Keratinocyte (primary cell): ENCODE data around the gene ZNF19. TPM values are rescaled to one million over a fixed set of nuclear protein-coding genes. Genes with fewer than 3 reads are reported as not detected.

Source experiments
- DNase-seq: peaks from one replicate; pipeline ENCODE4 v3.0.0-alpha.2; 2011; ENCODE audit warnings: low read depth, missing footprints, low spot score
- FAIRE-seq: peaks from 2 replicates; lab custom pipeline; 2011; peaks lifted over from hg19 to GRCh38; lab: Jason Lieb, UNC
- H2AFZ ChIP-seq: 2 replicates; pipeline ENCODE4 v1.6.0; 2012; ENCODE audit warnings: low read length, control low read depth, inconsistent platforms; ENCODE audit not compliant: control insufficient read depth
- H3K27ac ChIP-seq: 2 replicates; pipeline ENCODE4 v1.5.1; 2011; ENCODE audit warnings: low read length; ENCODE audit not compliant: control insufficient read depth, insufficient read depth
- H3K27me3 ChIP-seq: 3 replicates; pipeline ENCODE4 v1.6.0; 2011; ENCODE audit warnings: low read length; ENCODE audit not compliant: control insufficient read depth, insufficient read depth; ENCODE audit errors: extremely low read depth
- H3K36me3 ChIP-seq, 2 experiments: 2 replicates in 1 of 2; 3 replicates in 1 of 2; pipeline ENCODE4 v1.5.1; 2011; ENCODE audit warnings: low read length in 2 of 2, mild to moderate bottlenecking in 1 of 2; ENCODE audit not compliant: control insufficient read depth in 2 of 2, insufficient read depth in 2 of 2; ENCODE audit errors: extremely low read depth in 1 of 2
- H3K4me1 ChIP-seq: 3 replicates; pipeline ENCODE4 v1.5.1; 2011; ENCODE audit warnings: low read length; ENCODE audit not compliant: control insufficient read depth, insufficient read depth; ENCODE audit errors: extremely low read depth
- H3K4me2 ChIP-seq: 3 replicates; pipeline ENCODE4 v1.6.0; 2011; ENCODE audit warnings: low read depth, low read length; ENCODE audit not compliant: control insufficient read depth, insufficient read depth; ENCODE audit errors: extremely low read depth
- H3K4me3 ChIP-seq, 3 experiments: fragments of 200-600 bp in 1 of 3; sonication (generic) in 1 of 3; 2 replicates in 2 of 3; 3 replicates in 1 of 3; pipeline ENCODE4 v1.5.1; 2011 to 2016; ENCODE audit warnings: low read length in 3 of 3, mild to moderate bottlenecking in 3 of 3, control low read depth in 2 of 3, inconsistent platforms in 1 of 3, low read depth in 1 of 3, mixed read lengths in 1 of 3, mixed run types in 1 of 3, moderate library complexity in 1 of 3; ENCODE audit not compliant: control insufficient read depth in 2 of 3, insufficient read depth in 2 of 3; ENCODE audit errors: extremely low read depth in 1 of 3
- H3K79me2 ChIP-seq: 2 replicates; pipeline ENCODE4 v1.6.0; 2012; ENCODE audit warnings: low read length; ENCODE audit not compliant: control insufficient read depth, insufficient read depth
- H3K9ac ChIP-seq: 3 replicates; pipeline ENCODE4 v1.6.0; 2011; ENCODE audit warnings: low read length; ENCODE audit not compliant: control insufficient read depth, insufficient read depth; ENCODE audit errors: extremely low read depth
- H3K9me1 ChIP-seq: 3 replicates; pipeline ENCODE4 v1.6.0; 2011; ENCODE audit warnings: low read length; ENCODE audit not compliant: control insufficient read depth, insufficient read depth; ENCODE audit errors: extremely low read depth
- H3K9me3 ChIP-seq: 2 replicates; pipeline ENCODE4 v1.5.1; 2012; ENCODE audit warnings: low read depth, low read length; ENCODE audit not compliant: control insufficient read depth
- H4K20me1 ChIP-seq: 3 replicates; pipeline ENCODE4 v1.6.0; 2011; ENCODE audit warnings: low read length; ENCODE audit not compliant: control insufficient read depth, insufficient read depth; ENCODE audit errors: extremely low read depth
- EZH2 ChIP-seq: IDR thresholded peaks from one replicate; pipeline ENCODE4 v1.6.1; 2012; ENCODE audit warnings: inconsistent platforms, mild to moderate bottlenecking, low read length, moderate library complexity
- dilution Hi-C: fragments of 300-500 bp; cut with MboI; formaldehyde crosslinking; loops from one replicate; pipeline ENCODE4 v1.7.0; 2020; ENCODE audit warnings: low sequenced_read_pairs; ENCODE audit not compliant: extremely low pct_ligation_motif_present
- polyA plus RNA-seq, 5 experiments: library from polyadenylated mRNA; depleted of rRNA in 3 of 5; stranded (reverse) in 3 of 5; stranded (forward) in 1 of 5; unstranded in 1 of 5; fragments of >200 nt; gene quantifications; 1 replicate in 1 of 5; 2 replicates in 3 of 5; 3 replicates in 1 of 5; pipeline versions ENCODE4 v1.2.1 to v1.2.3, GENCODE V29; 2011 to 2012; ENCODE audit warnings: missing spikeins in 2 of 5, low read depth in 1 of 5, low replicate concordance in 1 of 5
- TF ChIP-seq, protein P1 (sequence below), 3 experiments: IDR thresholded peaks in 1 of 3; conservative IDR thresholded peaks in 1 of 3; optimal IDR thresholded peaks in 1 of 3; 2 replicates in 2 of 3; 3 replicates in 1 of 3; pipeline versions ENCODE3 to v1.5.1; 2011; ENCODE audit warnings: low read length in 3 of 3, mild to moderate bottlenecking in 3 of 3, moderate library complexity in 2 of 3, control low read depth in 1 of 3, inconsistent platforms in 1 of 3; ENCODE audit not compliant: insufficient read depth in 2 of 3; ENCODE audit errors: extremely low read depth in 1 of 3

The ZNF19 gene
- polyA plus RNA-seq, 1 donor (not counting 4 experiments of a cell fraction or from before 2014, with no cell fraction given), result 1.7 TPM

DNA sequence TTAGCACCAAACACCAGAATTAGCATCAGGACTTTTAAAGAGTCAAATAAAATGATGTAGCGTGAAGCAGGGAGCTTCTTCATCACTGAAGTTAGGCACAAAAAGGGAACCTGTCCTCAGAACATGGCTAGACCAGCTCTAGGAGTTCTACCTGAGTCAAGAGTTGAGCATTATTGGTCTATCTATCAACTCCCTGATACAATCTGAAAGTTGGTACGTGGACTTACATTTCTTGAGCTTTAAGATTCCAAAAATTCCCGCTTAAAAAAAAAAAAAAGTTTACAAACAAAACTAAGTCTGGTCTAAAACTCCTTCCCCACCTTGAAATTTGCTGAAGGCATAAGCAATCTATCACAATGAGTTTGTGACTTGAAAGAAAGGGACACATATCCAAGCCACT, 59.5 kb downstream of the ZNF19 start:
- TF ChIP-seq, protein P1, sequence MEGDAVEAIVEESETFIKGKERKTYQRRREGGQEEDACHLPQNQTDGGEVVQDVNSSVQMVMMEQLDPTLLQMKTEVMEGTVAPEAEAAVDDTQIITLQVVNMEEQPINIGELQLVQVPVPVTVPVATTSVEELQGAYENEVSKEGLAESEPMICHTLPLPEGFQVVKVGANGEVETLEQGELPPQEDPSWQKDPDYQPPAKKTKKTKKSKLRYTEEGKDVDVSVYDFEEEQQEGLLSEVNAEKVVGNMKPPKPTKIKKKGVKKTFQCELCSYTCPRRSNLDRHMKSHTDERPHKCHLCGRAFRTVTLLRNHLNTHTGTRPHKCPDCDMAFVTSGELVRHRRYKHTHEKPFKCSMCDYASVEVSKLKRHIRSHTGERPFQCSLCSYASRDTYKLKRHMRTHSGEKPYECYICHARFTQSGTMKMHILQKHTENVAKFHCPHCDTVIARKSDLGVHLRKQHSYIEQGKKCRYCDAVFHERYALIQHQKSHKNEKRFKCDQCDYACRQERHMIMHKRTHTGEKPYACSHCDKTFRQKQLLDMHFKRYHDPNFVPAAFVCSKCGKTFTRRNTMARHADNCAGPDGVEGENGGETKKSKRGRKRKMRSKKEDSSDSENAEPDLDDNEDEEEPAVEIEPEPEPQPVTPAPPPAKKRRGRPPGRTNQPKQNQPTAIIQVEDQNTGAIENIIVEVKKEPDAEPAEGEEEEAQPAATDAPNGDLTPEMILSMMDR (optimal IDR thresholded peaks at IDR 0.05 in 1 of 3, IDR thresholded peaks at IDR 0.05 in 1 of 3, conservative IDR thresholded peaks at IDR 0.05 in 1 of 3; ENCODE audit: extremely low read depth in 1 of 3, insufficient read depth in 2 of 3, low read length in 3 of 3), result no peak
- no peak for TF ChIP-seq EZH2
- FAIRE-seq, result no peak
- no peaks in the 10 kb centered on the region for H3K4me1 ChIP-seq
- no peak overlapping the region for H2AFZ ChIP-seq
- H3K27ac ChIP-seq, result no peak overlapping the region
- DNase-seq, result no peak
- no peak overlapping the region for H3K4me3 ChIP-seq
- no peaks in the 10 kb centered on the region for H3K9me3 ChIP-seq
- dilution Hi-C loops, result no loop called here
- H3K9me1 ChIP-seq, result no peaks in the 10 kb centered on the region
- no peaks in the 10 kb centered on the region for H3K79me2 ChIP-seq
- H3K36me3 ChIP-seq, result no peaks in the 10 kb centered on the region
- H3K9ac ChIP-seq, result no peak overlapping the region
- H3K4me2 ChIP-seq, result no peak overlapping the region
- H4K20me1 ChIP-seq, result no peaks in the 10 kb centered on the region
- peaks cover under 1% of the 10 kb centered on the region for H3K27me3 ChIP-seq

DNA sequence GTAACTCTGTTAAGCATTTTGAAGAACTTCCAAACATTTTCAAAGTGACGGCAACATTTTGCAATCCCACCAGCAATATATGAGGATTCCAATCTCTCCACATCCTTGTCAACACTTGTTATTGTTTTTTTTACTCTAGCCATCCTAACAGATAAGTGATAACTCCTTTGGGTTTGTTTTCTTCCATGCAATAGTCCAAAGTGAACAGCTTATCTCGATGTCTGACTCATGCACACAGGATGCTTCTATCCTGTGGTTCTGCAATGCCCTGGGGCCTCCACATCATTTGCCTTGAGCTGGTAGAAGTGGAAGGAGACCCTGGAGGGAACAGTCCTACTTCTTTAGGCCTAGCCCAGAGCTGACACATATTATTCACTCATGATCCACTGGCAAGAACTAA, 60.2 kb downstream of the ZNF19 start:
- H3K27me3 ChIP-seq, result peaks cover 7% of the 10 kb centered on the region
- no peaks in the 10 kb centered on the region for H3K9me1 ChIP-seq
- no peak overlapping the region for H3K4me3 ChIP-seq
- no peaks in the 10 kb centered on the region for H4K20me1 ChIP-seq
- H3K9me3 ChIP-seq, result no peaks in the 10 kb centered on the region
- H3K4me1 ChIP-seq, result no peaks in the 10 kb centered on the region
- dilution Hi-C loops, result no loop called here
- DNase-seq (no peak), FAIRE-seq (no peak)
- no peak overlapping the region for H3K4me2 ChIP-seq
- no peaks in the 10 kb centered on the region for H3K79me2 ChIP-seq
- H3K27ac ChIP-seq, result no peak overlapping the region
- H2AFZ ChIP-seq, result no peak overlapping the region
- no peak for TF ChIP-seq EZH2
- TF ChIP-seq, protein P1 (optimal IDR thresholded peaks at IDR 0.05 in 1 of 3, IDR thresholded peaks at IDR 0.05 in 1 of 3, conservative IDR thresholded peaks at IDR 0.05 in 1 of 3; ENCODE audit: extremely low read depth in 1 of 3, insufficient read depth in 2 of 3, low read length in 3 of 3), result no peak
- no peaks in the 10 kb centered on the region for H3K36me3 ChIP-seq
- H3K9ac ChIP-seq, result no peak overlapping the region
